ENCODE measurements around the gene ADCY2.

Gene ADCY2

DNA sequence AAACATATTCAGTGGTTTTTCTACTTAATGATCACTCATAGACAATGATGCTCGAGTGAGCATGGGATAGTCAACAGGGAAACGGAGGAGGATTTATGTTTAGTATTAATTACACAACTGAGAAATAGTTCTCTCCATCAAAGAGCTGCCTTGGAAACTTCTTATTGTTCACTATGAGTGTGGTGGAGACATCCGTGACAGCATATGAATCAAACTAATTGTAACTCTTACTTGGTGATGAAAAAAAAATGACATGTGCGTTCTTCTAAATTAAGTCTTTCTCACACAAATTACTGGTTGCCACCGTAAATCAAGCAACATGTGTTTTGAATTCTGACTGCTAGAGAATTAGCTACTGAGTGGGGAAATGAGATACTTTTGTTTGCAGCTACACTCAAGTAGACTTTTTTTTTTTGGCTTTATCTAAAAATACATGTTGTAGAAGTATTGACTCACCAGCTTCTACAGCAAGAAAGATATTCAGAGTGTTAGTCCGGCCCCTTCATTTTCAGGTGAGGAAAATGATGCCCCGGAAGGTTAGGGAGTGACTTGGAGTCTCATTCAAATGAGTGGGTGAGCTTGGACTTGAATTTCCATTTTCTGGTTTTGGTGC, 275.5 kb downstream of the ADCY2 start:
- Histone ChIP-seq H3K27me3 (ENCODE audit: insufficient read depth, low read length) (no peaks in the 10 kb centered on the region), H3K9ac (ENCODE audit: low read depth, low read length) (no peak overlapping the region), H3K4me3 (ENCODE audit: low read length) (no peak overlapping the region), H3K36me3 (ENCODE audit: insufficient read depth, low read depth, low read length) (no peaks in the 10 kb centered on the region), H3K4me1 (ENCODE audit: insufficient read depth, low read length) (peaks cover 5% of the 10 kb centered on the region; the same call in 1 of the 2 replicates), H3K27ac (ENCODE audit: low read length) (no peak overlapping the region), H3K9me3 (ENCODE audit: insufficient read depth, low read depth, low read length) (0 out of 2 replicates have a peak, but pooled peaks cover 5% of the 10 kb centered on the region)

DNA sequence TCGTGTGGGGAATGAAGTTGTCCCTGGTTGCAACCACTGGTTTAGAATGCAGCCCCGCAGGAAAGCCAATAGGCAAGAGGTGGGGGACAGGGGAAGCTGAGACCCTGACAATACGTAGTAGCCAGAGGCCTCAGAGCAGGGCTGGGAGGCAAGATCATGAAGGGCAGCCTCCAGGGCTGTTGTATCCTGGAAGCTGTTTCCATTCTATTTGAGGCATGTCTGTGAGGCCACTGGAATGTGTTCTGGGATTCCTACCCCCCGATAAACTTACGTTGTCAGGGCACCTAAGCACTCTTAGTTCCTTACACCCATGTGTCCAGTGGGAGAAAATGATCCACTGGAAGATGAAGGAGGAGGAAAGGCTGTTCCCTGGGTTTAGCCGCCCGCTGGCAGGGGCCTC, 277.7 kb downstream of the ADCY2 start:
- H3K36me3 ChIP-seq (ENCODE audit: insufficient read depth, low read depth, low read length): no peaks in the 10 kb centered on the region
- no peaks in the 10 kb centered on the region for H3K27me3 ChIP-seq (ENCODE audit: insufficient read depth, low read length)
- no peak overlapping the region for H3K27ac ChIP-seq (ENCODE audit: low read length)
- H3K4me1 ChIP-seq (ENCODE audit: insufficient read depth, low read length): no peaks in the 10 kb centered on the region
- no peak overlapping the region for H3K4me3 ChIP-seq (ENCODE audit: low read length)
- no peak overlapping the region for H3K9ac ChIP-seq (ENCODE audit: low read depth, low read length)
- 0 out of 2 replicates have a peak, but pooled peaks cover 5% of the 10 kb centered on the region for H3K9me3 ChIP-seq (ENCODE audit: insufficient read depth, low read depth, low read length)

- Histone ChIP-seq H3K36me3 (ENCODE audit: insufficient read depth, low read depth, low read length) (no peaks in the 10 kb centered on the region), H3K27ac (ENCODE audit: low read length) (no peak overlapping the region), H3K27me3 (ENCODE audit: insufficient read depth, low read length) (no peaks in the 10 kb centered on the region), H3K9ac (ENCODE audit: low read depth, low read length) (no peak overlapping the region), H3K9me3 (ENCODE audit: insufficient read depth, low read depth, low read length) (no peaks in the 10 kb centered on the region), H3K4me3 (ENCODE audit: low read length) (no peak overlapping the region), H3K4me1 (ENCODE audit: insufficient read depth, low read length) (no peaks in the 10 kb centered on the region)
Observed at GRCh38 chr5:7676455-7676854, 280.5 kb downstream of the ADCY2 start.

DNA sequence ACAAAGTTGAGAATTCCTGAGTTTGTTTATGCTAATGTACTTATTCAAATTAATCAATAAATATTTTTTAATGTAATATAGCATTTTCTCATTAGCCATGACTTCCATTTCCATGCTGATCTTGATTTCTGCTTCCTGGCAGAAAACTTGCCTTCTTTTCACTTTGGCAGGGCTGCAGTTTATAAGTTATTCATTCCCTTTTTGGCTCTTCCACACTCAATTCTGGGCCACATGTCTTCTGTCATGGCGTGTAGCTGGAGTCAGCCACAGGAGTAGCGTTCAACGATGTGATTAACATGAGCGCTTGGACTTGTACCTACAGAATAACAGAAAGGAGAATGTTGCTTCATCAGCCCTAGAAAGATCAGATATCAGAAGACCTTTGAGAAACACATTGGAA, 282.1 kb downstream of the ADCY2 start:
- Histone ChIP-seq H3K27me3 (ENCODE audit: insufficient read depth, low read length) (no peaks in the 10 kb centered on the region), H3K27ac (ENCODE audit: low read length) (no peak overlapping the region), H3K9ac (ENCODE audit: low read depth, low read length) (no peak overlapping the region), H3K4me3 (ENCODE audit: low read length) (no peak overlapping the region), H3K36me3 (ENCODE audit: insufficient read depth, low read depth, low read length) (no peaks in the 10 kb centered on the region), H3K4me1 (ENCODE audit: insufficient read depth, low read length) (no peaks in the 10 kb centered on the region), H3K9me3 (ENCODE audit: insufficient read depth, low read depth, low read length) (no peaks in the 10 kb centered on the region)

DNA sequence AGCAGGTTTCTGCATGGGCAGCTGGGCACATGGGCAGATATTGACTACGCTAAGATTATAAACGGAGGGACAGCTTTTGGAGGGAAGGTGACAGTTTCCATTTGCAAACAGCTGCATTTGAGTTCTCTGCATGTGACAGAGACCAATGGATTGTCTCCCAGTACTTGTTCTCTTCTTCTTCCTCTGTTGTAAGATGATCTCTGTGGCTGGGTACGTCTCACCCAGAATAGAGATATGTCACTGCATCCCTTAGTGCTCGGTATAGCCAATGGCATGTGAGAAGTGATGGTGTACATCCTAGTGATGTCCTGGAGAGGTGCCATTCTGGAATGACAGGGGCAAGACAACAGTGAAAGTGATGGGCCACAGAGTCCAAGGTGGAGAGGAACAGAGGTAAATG, 283.7 kb downstream of the ADCY2 start:
- Histone ChIP-seq H3K27ac (ENCODE audit: low read length) (no peak overlapping the region), H3K4me3 (ENCODE audit: low read length) (no peak overlapping the region), H3K4me1 (ENCODE audit: insufficient read depth, low read length) (no peaks in the 10 kb centered on the region), H3K27me3 (ENCODE audit: insufficient read depth, low read length) (no peaks in the 10 kb centered on the region), H3K36me3 (ENCODE audit: insufficient read depth, low read depth, low read length) (no peaks in the 10 kb centered on the region), H3K9ac (ENCODE audit: low read depth, low read length) (no peak overlapping the region), H3K9me3 (ENCODE audit: insufficient read depth, low read depth, low read length) (no peaks in the 10 kb centered on the region)

DNA sequence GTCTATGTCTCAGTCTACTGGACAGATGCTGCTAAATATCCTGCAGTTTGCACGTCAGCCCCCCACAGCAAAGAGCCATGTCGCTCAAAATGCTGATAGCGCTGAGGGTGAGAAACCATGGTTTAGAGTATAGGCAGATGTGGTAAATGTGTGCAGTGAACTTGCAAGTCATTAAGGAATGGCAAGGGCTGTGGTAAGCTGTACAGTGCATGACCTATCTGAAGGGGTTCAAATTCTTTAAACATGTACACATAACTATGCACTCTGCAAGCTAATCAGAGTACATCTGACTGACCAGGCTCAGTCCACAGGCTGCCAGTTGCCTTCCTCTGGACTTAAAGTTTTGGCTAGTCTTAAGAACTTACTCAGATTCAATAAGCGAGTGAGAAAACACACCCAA, 284.3 kb downstream of the ADCY2 start:
- H3K9me3 ChIP-seq (ENCODE audit: insufficient read depth, low read depth, low read length): no peaks in the 10 kb centered on the region
- H3K27me3 ChIP-seq (ENCODE audit: insufficient read depth, low read length): no peaks in the 10 kb centered on the region
- no peaks in the 10 kb centered on the region for H3K36me3 ChIP-seq (ENCODE audit: insufficient read depth, low read depth, low read length)
- no peak overlapping the region for H3K9ac ChIP-seq (ENCODE audit: low read depth, low read length)
- H3K4me1 ChIP-seq (ENCODE audit: insufficient read depth, low read length): no peaks in the 10 kb centered on the region
- H3K4me3 ChIP-seq (ENCODE audit: low read length): no peak overlapping the region
- no peak overlapping the region for H3K27ac ChIP-seq (ENCODE audit: low read length)

- no peaks in the 10 kb centered on the region for H3K9me3 ChIP-seq (ENCODE audit: insufficient read depth, low read depth, low read length)
- no peaks in the 10 kb centered on the region for H3K27me3 ChIP-seq (ENCODE audit: insufficient read depth, low read length)
- no peak overlapping the region for H3K4me3 ChIP-seq (ENCODE audit: low read length)
- H3K9ac ChIP-seq (ENCODE audit: low read depth, low read length): no peak overlapping the region
- 0 out of 2 replicates have a peak, but pooled peaks cover 3% of the 10 kb centered on the region for H3K4me1 ChIP-seq (ENCODE audit: insufficient read depth, low read length)
- H3K36me3 ChIP-seq (ENCODE audit: insufficient read depth, low read depth, low read length): no peaks in the 10 kb centered on the region
- H3K27ac ChIP-seq (ENCODE audit: low read length): no peak overlapping the region
Observed at GRCh38 chr5:7682379-7682778, 286.4 kb downstream of the ADCY2 start.

GRCh38 chr5:7683753-7684152, 287.8 kb downstream of the ADCY2 start:
- Histone ChIP-seq H3K36me3 (ENCODE audit: insufficient read depth, low read depth, low read length) (no peaks in the 10 kb centered on the region), H3K4me3 (ENCODE audit: low read length) (no peak overlapping the region)

DNA sequence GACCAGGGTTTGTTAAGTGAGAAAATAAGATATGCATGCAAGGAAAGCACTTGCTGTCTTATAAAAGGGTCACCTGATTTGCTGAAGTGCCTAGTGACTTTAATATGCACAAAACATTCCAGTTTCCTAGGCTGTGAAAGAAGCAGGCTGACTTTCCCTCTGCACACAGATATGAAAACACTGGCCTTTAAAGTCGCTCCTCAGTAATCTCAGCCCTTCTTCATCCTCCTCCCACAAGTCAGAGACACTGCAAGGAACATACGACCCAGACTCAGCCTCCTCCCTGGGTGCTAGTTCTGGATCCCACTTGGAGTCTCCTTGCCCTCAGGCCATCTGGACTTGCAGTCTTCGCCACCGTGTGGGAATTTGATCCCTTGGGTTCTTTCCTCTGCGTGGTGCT, 288.9 kb downstream of the ADCY2 start:
- no peak overlapping the region for H3K9ac ChIP-seq (ENCODE audit: low read depth, low read length)
- no peaks in the 10 kb centered on the region for H3K27me3 ChIP-seq (ENCODE audit: insufficient read depth, low read length)
- no peaks in the 10 kb centered on the region for H3K9me3 ChIP-seq (ENCODE audit: insufficient read depth, low read depth, low read length)
- H3K36me3 ChIP-seq (ENCODE audit: insufficient read depth, low read depth, low read length): no peaks in the 10 kb centered on the region
- no peak overlapping the region for H3K4me3 ChIP-seq (ENCODE audit: low read length)
- 0 out of 2 replicates have a peak, but pooled peaks cover 3% of the 10 kb centered on the region for H3K4me1 ChIP-seq (ENCODE audit: insufficient read depth, low read length)
- no peak overlapping the region for H3K27ac ChIP-seq (ENCODE audit: low read length)

More at GRCh38 chr5:7683753-7684152, 287.8 kb downstream of the ADCY2 start:
- Histone ChIP-seq H3K27me3 (ENCODE audit: insufficient read depth, low read length) (no peaks in the 10 kb centered on the region), H3K4me1 (ENCODE audit: insufficient read depth, low read length) (0 out of 2 replicates have a peak, but pooled peaks cover 3% of the 10 kb centered on the region), H3K9me3 (ENCODE audit: insufficient read depth, low read depth, low read length) (no peaks in the 10 kb centered on the region), H3K9ac (ENCODE audit: low read depth, low read length) (no peak overlapping the region), H3K27ac (ENCODE audit: low read length) (no peak overlapping the region)

DNA sequence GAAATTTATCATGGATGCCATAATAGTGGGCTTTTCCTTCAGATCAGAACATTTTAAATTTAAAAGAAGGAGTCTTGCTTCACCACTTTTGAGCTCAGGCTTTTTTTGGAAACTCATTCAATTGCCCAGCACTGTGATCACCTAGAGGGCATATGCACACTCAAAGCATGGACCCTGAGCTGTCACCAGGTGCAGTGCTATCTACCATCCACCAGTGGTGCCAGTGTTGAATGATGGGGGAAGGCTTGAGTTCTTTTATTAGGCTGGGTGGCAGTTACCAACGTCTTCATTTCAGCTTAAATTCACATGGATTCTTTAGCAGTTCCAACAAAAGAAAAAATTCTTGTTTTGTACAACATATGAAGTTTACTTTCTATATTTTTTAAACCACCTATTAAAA, 290.9 kb downstream of the ADCY2 start:
- H3K36me3 ChIP-seq (ENCODE audit: insufficient read depth, low read depth, low read length): peaks cover 4% of the 10 kb centered on the region; the same call in 1 of the 2 replicates
- no peak overlapping the region for H3K9ac ChIP-seq (ENCODE audit: low read depth, low read length)
- H3K4me3 ChIP-seq (ENCODE audit: low read length): no peak overlapping the region
- H3K9me3 ChIP-seq (ENCODE audit: insufficient read depth, low read depth, low read length): no peaks in the 10 kb centered on the region
- no peaks in the 10 kb centered on the region for H3K27me3 ChIP-seq (ENCODE audit: insufficient read depth, low read length)
- H3K4me1 ChIP-seq (ENCODE audit: insufficient read depth, low read length): 0 out of 2 replicates have a peak, but pooled peaks cover 3% of the 10 kb centered on the region
- H3K27ac ChIP-seq (ENCODE audit: low read length): no peak overlapping the region

GRCh38 chr5:7690557-7690956, 294.6 kb downstream of the ADCY2 start:
- no peaks in the 10 kb centered on the region for H3K27me3 ChIP-seq (ENCODE audit: insufficient read depth, low read length)
- no peak overlapping the region for H3K27ac ChIP-seq (ENCODE audit: low read length)
- H3K4me3 ChIP-seq (ENCODE audit: low read length): no peak overlapping the region
- H3K9me3 ChIP-seq (ENCODE audit: insufficient read depth, low read depth, low read length): no peaks in the 10 kb centered on the region
- no peak overlapping the region for H3K9ac ChIP-seq (ENCODE audit: low read depth, low read length)
- H3K4me1 ChIP-seq (ENCODE audit: insufficient read depth, low read length): 0 out of 2 replicates have a peak, but pooled peaks cover 2% of the 10 kb centered on the region
- peaks cover 4% of the 10 kb centered on the region; the same call in 1 of the 2 replicates for H3K36me3 ChIP-seq (ENCODE audit: insufficient read depth, low read depth, low read length)

DNA sequence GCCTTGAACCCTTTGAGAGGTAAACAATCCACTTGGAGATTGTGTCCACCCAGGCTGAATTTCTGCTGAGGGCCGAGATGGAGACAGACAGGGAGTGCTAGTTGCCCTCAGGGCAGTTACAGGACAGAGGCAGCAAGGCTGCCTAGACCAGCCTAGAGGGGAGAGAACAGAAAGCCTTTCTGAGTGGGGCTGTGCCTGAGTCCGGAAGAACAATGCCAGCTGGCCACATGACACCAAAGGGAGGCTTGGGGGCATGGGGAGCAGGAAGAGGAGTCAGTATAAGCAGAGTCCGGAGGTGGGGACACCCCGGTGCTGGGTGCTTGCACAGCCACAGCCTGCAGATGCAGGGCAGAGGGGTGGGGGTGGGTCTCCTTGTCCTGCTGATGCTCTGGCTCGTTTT, 309.3 kb downstream of the ADCY2 start:
- Histone ChIP-seq H3K27me3 (ENCODE audit: insufficient read depth, low read length) (no peaks in the 10 kb centered on the region), H3K4me1 (ENCODE audit: insufficient read depth, low read length) (peaks cover 7% of the 10 kb centered on the region), H3K9me3 (ENCODE audit: insufficient read depth, low read depth, low read length) (no peaks in the 10 kb centered on the region), H3K27ac (ENCODE audit: low read length) (peak overlapping the region; percentile 37), H3K9ac (ENCODE audit: low read depth, low read length) (no peak overlapping the region), H3K36me3 (ENCODE audit: insufficient read depth, low read depth, low read length) (peaks cover 15% of the 10 kb centered on the region; the same call in 1 of the 2 replicates), H3K4me3 (ENCODE audit: low read length) (no peak overlapping the region)
